Breast epithelium (tissue), 4 donors: ENCODE results near the gene MAPK8IP2. TPM values are rescaled to one million over a fixed set of nuclear protein-coding genes. Genes with fewer than 3 reads are reported as not detected.

ENCODE experiments used
- DNase-seq, 2 donors: peaks; one replicate each; pipeline ENCODE4 v3.0.0-alpha.2; 2019; ENCODE audit warnings: low spot score in 2 of 2
- H3K27ac ChIP-seq, 2 donors: fragments of 200-600 bp; sonication (generic) in 1 of 2; one replicate each; pipeline ENCODE4 v1.5.1; 2016 to 2019; ENCODE audit warnings: mild to moderate bottlenecking in 1 of 2
- H3K27me3 ChIP-seq, 2 donors: fragments of 200-600 bp; sonication (generic) in 1 of 2; one replicate each; pipeline versions ENCODE4 v1.5.1 to v1.6.0; 2017 to 2019; ENCODE audit warnings: control low read depth in 1 of 2, mild to moderate bottlenecking in 1 of 2
- H3K36me3 ChIP-seq: fragments of 200-600 bp; one replicate; pipeline ENCODE4 v1.5.1; 2019
- H3K4me1 ChIP-seq, 2 donors: fragments of 200-600 bp; sonication (generic); one replicate each; pipeline ENCODE4 v1.5.1; 2016 to 2019; ENCODE audit warnings: control low read depth in 1 of 2
- H3K4me3 ChIP-seq, 3 donors: fragments of 200-600 bp; sonication (generic); 1 replicate in 2 of 3; 2 replicates in 1 of 3; pipeline ENCODE4 v1.5.1; 2016 to 2019; ENCODE audit warnings: mild to moderate bottlenecking in 3 of 3, moderate library complexity in 2 of 3
- H3K9me3 ChIP-seq, 2 donors: fragments of 200-600 bp; sonication (generic) in 1 of 2; one replicate each; pipeline ENCODE4 v1.5.1; 2016 to 2019; ENCODE audit warnings: control low read depth in 1 of 2
- POLR2A ChIP-seq: fragments of 450-650 bp; IDR thresholded peaks from one replicate; pipeline ENCODE4 v1.6.1; 2016; ENCODE audit warnings: antibody characterized with exemption, mild to moderate bottlenecking, moderate library complexity
- POLR2AphosphoS5 ChIP-seq, 3 donors: sonication (generic); formaldehyde crosslinking; IDR thresholded peaks; one replicate each; pipeline ENCODE4 v1.6.1; 2017; ENCODE audit warnings: antibody characterized with exemption in 3 of 3
- intact Hi-C: fragments of 100-400 bp; cut with DNase I; formaldehyde crosslinking; loops from one replicate; pipeline ENCODE4 v1.15.1; 2023; ENCODE audit warnings: low total_unique reads
- total RNA-seq, 3 donors: library from RNA; depleted of rRNA; stranded (reverse); fragments of >200 nt; gene quantifications; one replicate each; pipeline ENCODE4 v1.1.0, GENCODE V29; 2016
- TF ChIP-seq, protein P1 (sequence below), 3 donors: fragments of 450-650 bp; IDR thresholded peaks; one replicate each; pipeline ENCODE4 v1.5.1; 2016 to 2017; ENCODE audit warnings: antibody characterized with exemption in 3 of 3, mild to moderate bottlenecking in 3 of 3, moderate library complexity in 3 of 3

MAPK8IP2 gene
- total RNA-seq, 3 donors from 2014 or later: 1.9 to 2.2 (median 2.0) TPM

DNA sequence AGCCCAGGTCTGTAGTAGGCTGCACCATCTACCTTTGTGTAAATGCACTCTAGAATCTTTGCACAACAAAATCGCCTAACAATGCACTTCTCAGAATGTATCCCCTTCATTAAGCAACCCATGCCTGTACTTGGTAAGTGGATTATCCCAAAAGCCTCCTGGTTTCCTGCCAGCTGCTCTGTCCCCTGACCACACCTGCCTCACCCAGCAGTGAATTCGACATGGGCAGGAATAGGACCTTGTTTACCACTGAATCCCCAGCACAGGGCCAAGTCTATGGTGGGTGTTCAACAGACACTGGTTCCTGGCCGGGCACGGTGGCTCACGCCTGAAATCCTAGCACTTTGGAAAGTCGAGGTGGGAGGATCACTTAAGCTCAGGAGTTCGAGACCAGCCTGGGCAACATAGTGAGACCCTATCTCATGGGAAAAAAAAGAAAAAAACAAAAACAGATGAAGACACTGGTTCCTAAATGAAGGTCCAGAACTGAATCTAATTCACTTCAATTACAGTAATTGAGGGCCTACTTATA is 32.8 kb upstream of the MAPK8IP2 start:
- Histone ChIP-seq H3K9me3 (no peaks in the 10 kb centered on the region), H3K27me3 (no peaks in the 10 kb centered on the region), H3K4me3 (no peak overlapping the region), H3K4me1 (no peaks in the 10 kb centered on the region), H3K27ac (peak overlapping the region; percentile 17 to 59), H3K36me3 (peaks cover 11% of the 10 kb centered on the region)
- intact Hi-C loops: no loop called here
- DNase-seq: no peak
- no peak for TF ChIP-seq POLR2A
- TF ChIP-seq POLR2AphosphoS5 (IDR thresholded peaks at IDR 0.05): no peak
- TF ChIP-seq, protein P1, sequence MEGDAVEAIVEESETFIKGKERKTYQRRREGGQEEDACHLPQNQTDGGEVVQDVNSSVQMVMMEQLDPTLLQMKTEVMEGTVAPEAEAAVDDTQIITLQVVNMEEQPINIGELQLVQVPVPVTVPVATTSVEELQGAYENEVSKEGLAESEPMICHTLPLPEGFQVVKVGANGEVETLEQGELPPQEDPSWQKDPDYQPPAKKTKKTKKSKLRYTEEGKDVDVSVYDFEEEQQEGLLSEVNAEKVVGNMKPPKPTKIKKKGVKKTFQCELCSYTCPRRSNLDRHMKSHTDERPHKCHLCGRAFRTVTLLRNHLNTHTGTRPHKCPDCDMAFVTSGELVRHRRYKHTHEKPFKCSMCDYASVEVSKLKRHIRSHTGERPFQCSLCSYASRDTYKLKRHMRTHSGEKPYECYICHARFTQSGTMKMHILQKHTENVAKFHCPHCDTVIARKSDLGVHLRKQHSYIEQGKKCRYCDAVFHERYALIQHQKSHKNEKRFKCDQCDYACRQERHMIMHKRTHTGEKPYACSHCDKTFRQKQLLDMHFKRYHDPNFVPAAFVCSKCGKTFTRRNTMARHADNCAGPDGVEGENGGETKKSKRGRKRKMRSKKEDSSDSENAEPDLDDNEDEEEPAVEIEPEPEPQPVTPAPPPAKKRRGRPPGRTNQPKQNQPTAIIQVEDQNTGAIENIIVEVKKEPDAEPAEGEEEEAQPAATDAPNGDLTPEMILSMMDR (IDR thresholded peaks at IDR 0.05): no peak

DNA sequence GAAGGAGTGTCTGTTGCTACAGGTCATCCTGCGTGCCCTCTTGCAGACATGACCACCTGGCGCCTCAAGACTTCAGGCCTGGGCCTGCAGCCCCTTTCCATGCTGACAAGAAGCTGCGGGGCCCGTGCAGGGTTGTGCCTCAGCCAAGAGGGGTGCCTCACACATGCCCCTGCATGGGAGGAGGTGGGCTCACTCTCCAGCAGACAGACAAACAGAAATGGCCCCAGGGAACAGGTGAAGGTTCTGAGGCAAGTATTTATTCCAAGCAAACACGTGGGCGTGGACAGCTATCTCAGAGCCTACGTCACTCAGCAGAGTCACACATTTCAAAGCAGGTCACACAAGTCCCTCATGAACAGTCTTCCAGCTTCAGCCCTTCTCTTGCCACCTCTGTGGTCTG is 32.0 kb upstream of the MAPK8IP2 start:
- no peaks in the 10 kb centered on the region for H3K4me1 ChIP-seq
- intact Hi-C loops: no loop called here
- H3K27me3 ChIP-seq: no peaks in the 10 kb centered on the region
- peaks cover 11% of the 10 kb centered on the region for H3K36me3 ChIP-seq
- TF ChIP-seq, protein P1 (IDR thresholded peaks at IDR 0.05): no peak
- no peak for TF ChIP-seq POLR2A
- TF ChIP-seq POLR2AphosphoS5 (IDR thresholded peaks at IDR 0.05): no peak
- peak overlapping the region; percentile 17 to 59 for H3K27ac ChIP-seq
- no peaks in the 10 kb centered on the region for H3K9me3 ChIP-seq
- DNase-seq: no peak
- H3K4me3 ChIP-seq: no peak overlapping the region

DNA sequence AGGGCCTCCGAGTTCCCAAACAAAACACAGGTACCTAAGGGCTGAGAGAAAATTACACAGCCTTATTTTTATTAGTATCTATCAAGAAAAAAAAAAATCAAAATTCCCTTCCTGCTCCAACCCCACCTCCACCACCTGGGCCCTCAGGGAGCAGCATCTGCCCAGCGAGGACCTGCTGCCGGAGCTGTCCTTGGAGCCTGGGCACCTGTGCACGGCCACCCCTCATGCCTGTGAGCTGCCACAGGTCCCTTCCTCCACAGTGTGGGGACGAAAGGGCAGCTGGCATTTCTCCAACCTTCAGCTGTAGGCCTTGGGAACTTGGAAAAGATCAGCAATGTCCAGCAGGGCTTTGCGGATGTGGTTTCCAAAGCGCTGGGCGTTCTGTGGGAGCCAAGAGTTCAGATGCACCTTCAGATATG is 31.5 kb upstream of the MAPK8IP2 start:
- H3K36me3 ChIP-seq: peaks cover 11% of the 10 kb centered on the region
- no peaks in the 10 kb centered on the region for H3K9me3 ChIP-seq
- DNase-seq: no peak
- TF ChIP-seq, protein P1 (IDR thresholded peaks at IDR 0.05): no peak
- TF ChIP-seq POLR2A (no peak), POLR2AphosphoS5 (IDR thresholded peaks at IDR 0.05) (no peak)
- H3K27ac ChIP-seq: peak overlapping the region; percentile 45 to 58
- H3K4me1 ChIP-seq: no peaks in the 10 kb centered on the region
- no peak overlapping the region for H3K4me3 ChIP-seq
- H3K27me3 ChIP-seq: no peaks in the 10 kb centered on the region
- intact Hi-C loops: no loop called here

DNA sequence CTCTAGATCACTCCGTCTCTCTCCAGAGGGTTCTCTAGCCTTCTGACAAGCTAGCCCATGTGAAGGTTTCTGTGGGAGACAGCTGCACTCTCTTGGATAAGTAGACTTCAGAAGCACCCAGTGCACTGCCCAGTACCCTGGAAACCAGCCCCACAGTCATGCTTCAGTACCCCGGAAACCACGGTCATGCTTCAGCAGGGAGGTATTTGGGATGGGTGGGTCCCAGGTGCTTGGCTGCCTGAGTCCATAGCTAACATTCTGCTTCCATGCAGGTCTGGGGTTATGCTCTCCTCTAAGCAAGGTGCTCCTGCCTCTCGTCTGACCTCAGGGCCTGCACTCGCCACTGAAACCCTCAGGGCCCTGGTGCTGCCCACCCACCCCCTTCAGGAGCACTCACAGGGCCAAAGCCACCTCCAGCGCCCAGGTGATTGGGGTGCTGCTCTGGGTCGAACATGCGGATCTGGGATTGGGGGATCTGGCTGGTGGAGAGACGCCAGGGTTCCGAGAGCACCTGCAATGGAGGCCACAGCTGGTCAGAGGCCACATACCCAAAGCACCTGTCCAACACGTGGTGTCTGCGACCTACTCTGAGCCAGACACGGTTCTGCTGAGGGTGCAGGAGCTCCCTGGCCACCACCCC is 30.6 kb upstream of the MAPK8IP2 start:
- no peak for DNase-seq
- H3K27ac ChIP-seq: peak overlapping the region in 1 of 2 donors; percentile 58
- H3K4me3 ChIP-seq: no peak overlapping the region
- no peaks in the 10 kb centered on the region for H3K9me3 ChIP-seq
- H3K27me3 ChIP-seq: no peaks in the 10 kb centered on the region
- TF ChIP-seq, protein P1 (IDR thresholded peaks at IDR 0.05): no peak
- TF ChIP-seq POLR2AphosphoS5 (IDR thresholded peaks at IDR 0.05) (no peak), POLR2A (no peak)
- peaks cover 11% of the 10 kb centered on the region for H3K36me3 ChIP-seq
- intact Hi-C loops: no loop called here
- H3K4me1 ChIP-seq: no peaks in the 10 kb centered on the region

DNA sequence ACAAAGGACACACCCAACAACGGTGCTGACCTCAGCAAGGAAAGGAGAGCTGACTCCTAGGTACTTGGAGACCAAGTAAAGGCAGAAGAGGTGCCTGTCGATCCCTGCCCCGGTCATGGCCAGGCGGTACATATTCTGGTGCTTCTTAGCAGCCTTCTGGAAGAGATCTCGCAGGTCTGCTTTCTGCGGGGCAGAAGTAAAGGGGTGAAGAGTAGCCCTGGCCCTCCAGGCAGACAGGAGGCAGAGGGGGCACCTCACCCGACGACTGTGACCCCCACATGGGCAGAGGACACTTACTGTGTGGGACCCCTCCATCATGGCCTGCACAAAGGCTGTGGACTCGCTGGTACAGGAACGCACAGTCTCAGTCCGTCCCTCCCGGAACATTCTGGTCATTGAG is 29.7 kb upstream of the MAPK8IP2 start:
- H3K4me3 ChIP-seq: no peak overlapping the region
- peaks cover 11% of the 10 kb centered on the region for H3K36me3 ChIP-seq
- no peaks in the 10 kb centered on the region for H3K9me3 ChIP-seq
- DNase-seq: no peak
- peak overlapping the region; percentile 3 to 58 for H3K27ac ChIP-seq
- intact Hi-C loops: no loop called here
- H3K4me1 ChIP-seq: no peaks in the 10 kb centered on the region
- H3K27me3 ChIP-seq: no peaks in the 10 kb centered on the region
- TF ChIP-seq POLR2A (no peak), POLR2AphosphoS5 (IDR thresholded peaks at IDR 0.05) (no peak)
- TF ChIP-seq, protein P1 (IDR thresholded peaks at IDR 0.05): no peak
